DND-41 (cell line): ENCODE measurements around the gene ERGIC1.

Experiments used
- EZH2 ChIP-seq: IDR thresholded peaks from 3 replicates; pipeline ENCODE4 v1.6.1; 2012; ENCODE audit warnings: borderline replicate concordance, low read depth, mild to moderate bottlenecking, moderate library complexity, low read length, inconsistent platforms; ENCODE audit not compliant: severe bottlenecking
- TF ChIP-seq, protein P1 (sequence below): IDR thresholded peaks from 2 replicates; pipeline ENCODE4 v1.5.1; 2012; ENCODE audit warnings: borderline replicate concordance, low read length, moderate library complexity, mild to moderate bottlenecking; ENCODE audit not compliant: poor library complexity, severe bottlenecking; ENCODE audit errors: extremely low read depth

DNA sequence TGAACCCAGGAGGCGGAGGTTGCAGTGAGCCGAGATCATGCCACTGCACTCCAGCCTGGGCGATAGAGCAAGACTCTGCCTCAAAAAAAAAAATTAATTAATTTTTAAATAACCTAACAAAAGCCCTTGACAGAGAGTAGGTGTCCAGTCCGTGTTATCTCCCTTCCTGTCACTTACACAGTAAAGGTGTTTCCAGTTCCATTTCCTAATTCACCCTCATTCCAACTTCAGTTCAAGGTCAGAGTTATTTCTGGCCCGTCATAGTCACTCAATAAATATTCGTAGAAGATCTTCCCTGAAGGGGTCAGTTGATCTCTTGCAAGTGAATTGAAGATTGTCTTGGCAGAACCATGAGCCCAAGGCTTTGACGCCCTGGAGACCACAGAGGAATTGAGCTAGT, 16.4 kb upstream of the ERGIC1 start:
- TF ChIP-seq, protein P1, sequence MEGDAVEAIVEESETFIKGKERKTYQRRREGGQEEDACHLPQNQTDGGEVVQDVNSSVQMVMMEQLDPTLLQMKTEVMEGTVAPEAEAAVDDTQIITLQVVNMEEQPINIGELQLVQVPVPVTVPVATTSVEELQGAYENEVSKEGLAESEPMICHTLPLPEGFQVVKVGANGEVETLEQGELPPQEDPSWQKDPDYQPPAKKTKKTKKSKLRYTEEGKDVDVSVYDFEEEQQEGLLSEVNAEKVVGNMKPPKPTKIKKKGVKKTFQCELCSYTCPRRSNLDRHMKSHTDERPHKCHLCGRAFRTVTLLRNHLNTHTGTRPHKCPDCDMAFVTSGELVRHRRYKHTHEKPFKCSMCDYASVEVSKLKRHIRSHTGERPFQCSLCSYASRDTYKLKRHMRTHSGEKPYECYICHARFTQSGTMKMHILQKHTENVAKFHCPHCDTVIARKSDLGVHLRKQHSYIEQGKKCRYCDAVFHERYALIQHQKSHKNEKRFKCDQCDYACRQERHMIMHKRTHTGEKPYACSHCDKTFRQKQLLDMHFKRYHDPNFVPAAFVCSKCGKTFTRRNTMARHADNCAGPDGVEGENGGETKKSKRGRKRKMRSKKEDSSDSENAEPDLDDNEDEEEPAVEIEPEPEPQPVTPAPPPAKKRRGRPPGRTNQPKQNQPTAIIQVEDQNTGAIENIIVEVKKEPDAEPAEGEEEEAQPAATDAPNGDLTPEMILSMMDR, result no peak
- no peak for TF ChIP-seq EZH2
